NT2/D1 (cell line): ENCODE results near the gene RPS15A.
"Not testable (repeated sequence)": the region's sequence is repeated elsewhere in the genome, so short reads cannot be mapped to it uniquely, and the experiment has no call there.

Experiments used
- DNase-seq: peaks from one replicate; pipeline ENCODE4 v3.0.0-alpha.2; 2011; ENCODE audit warnings: low read depth, low spot score
- H3K27me3 ChIP-seq: 2 replicates; pipeline ENCODE4 v1.6.0; 2011; ENCODE audit warnings: mild to moderate bottlenecking; ENCODE audit not compliant: insufficient read length, insufficient read depth
- H3K36me3 ChIP-seq: 2 replicates; pipeline ENCODE4 v1.6.1; 2011; ENCODE audit warnings: mild to moderate bottlenecking, low read length, mixed read lengths; ENCODE audit not compliant: insufficient read depth, insufficient read length
- H3K4me1 ChIP-seq: 2 replicates; pipeline ENCODE4 v1.5.1; 2011; ENCODE audit not compliant: insufficient read depth, insufficient read length
- H3K4me3 ChIP-seq: 2 replicates; pipeline ENCODE4 v1.5.1; 2011; ENCODE audit warnings: low read depth; ENCODE audit not compliant: insufficient read length
- H3K9ac ChIP-seq: 2 replicates; pipeline ENCODE4 v1.6.0; 2011; ENCODE audit warnings: low read depth; ENCODE audit not compliant: insufficient read length
- H3K9me3 ChIP-seq: 2 replicates; pipeline ENCODE4 v1.5.1; 2011; ENCODE audit warnings: mild to moderate bottlenecking, low read length; ENCODE audit not compliant: insufficient read depth

RPS15A gene

GRCh38 chr16:18776334-18776733 lies 13.8 kb downstream of the RPS15A start:
- H3K4me3 ChIP-seq, H3K9ac ChIP-seq, H3K4me1 ChIP-seq, H3K36me3 ChIP-seq, H3K27me3 ChIP-seq, H3K9me3 ChIP-seq, DNase-seq: not testable (repeated sequence)

DNA sequence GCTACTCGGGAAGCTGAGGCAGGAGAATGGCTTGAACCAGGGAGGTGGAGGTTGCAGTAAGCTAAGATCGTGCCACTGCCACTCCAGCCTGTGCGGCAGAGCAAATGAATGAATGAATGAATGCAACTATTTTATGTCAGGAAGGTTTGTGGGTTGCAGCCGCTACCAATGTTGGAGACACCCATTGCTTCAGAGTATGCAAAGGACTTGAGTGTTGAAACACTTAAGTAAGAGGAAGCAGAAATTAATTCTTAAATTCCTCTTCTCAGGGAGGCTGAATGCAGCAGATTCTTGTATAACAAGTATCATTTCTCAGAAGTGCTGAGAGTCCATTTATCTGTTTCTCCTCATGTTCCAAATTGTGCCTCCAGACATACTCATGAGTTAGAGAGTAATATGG lies 15.5 kb downstream of the RPS15A start:
- not testable (repeated sequence) for H3K4me1 ChIP-seq, DNase-seq, H3K27me3 ChIP-seq, H3K4me3 ChIP-seq, H3K9me3 ChIP-seq, H3K9ac ChIP-seq, H3K36me3 ChIP-seq

DNA sequence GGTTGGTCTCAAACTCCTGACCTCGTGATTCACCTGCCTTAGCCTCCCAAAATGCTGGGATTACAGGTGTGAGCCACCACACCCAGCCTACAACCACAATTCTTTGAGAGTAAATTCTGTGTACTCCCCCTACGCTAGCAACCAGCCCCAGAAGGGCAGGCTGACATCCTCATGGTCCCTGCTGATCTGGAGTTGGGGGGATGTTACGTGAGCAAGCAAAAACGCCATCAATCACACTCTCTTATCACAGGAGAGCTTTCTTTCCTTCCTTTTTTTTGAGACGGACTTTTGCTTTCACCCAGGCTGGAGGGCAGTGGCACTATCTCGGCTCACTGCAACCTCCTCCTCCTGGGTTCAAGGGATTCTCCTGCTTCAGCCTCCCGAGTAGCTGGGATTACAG lies 18.0 kb downstream of the RPS15A start:
- not testable (repeated sequence) for H3K9ac ChIP-seq, H3K27me3 ChIP-seq, H3K4me3 ChIP-seq, H3K4me1 ChIP-seq, H3K9me3 ChIP-seq, DNase-seq, H3K36me3 ChIP-seq

GRCh38 chr16:18770336-18770962 lies 19.7 kb downstream of the RPS15A start:
- H3K9me3 ChIP-seq, DNase-seq, H3K9ac ChIP-seq, H3K27me3 ChIP-seq, H3K4me1 ChIP-seq, H3K36me3 ChIP-seq, H3K4me3 ChIP-seq: not testable (repeated sequence)

- not testable (repeated sequence) for DNase-seq, H3K4me1 ChIP-seq, H3K36me3 ChIP-seq, H3K27me3 ChIP-seq, H3K9ac ChIP-seq, H3K9me3 ChIP-seq, H3K4me3 ChIP-seq
Observed at GRCh38 chr16:18767217-18767616, 22.9 kb downstream of the RPS15A start.

- H3K4me1 ChIP-seq, H3K4me3 ChIP-seq, H3K36me3 ChIP-seq, DNase-seq, H3K9ac ChIP-seq, H3K27me3 ChIP-seq, H3K9me3 ChIP-seq: not testable (repeated sequence)
Observed at GRCh38 chr16:18762713-18763112, 27.4 kb downstream of the RPS15A start.

- DNase-seq, H3K4me1 ChIP-seq, H3K9me3 ChIP-seq, H3K27me3 ChIP-seq, H3K4me3 ChIP-seq, H3K36me3 ChIP-seq: not testable (repeated sequence)
- H3K9ac ChIP-seq: peak overlapping the region; percentile 42
Observed at GRCh38 chr16:18759598-18760520, 30.3 kb downstream of the RPS15A start.

- not testable (repeated sequence) for H3K9me3 ChIP-seq, DNase-seq, H3K4me3 ChIP-seq, H3K27me3 ChIP-seq, H3K9ac ChIP-seq, H3K36me3 ChIP-seq, H3K4me1 ChIP-seq
Observed at GRCh38 chr16:18757960-18758660, 32.0 kb downstream of the RPS15A start.

DNA sequence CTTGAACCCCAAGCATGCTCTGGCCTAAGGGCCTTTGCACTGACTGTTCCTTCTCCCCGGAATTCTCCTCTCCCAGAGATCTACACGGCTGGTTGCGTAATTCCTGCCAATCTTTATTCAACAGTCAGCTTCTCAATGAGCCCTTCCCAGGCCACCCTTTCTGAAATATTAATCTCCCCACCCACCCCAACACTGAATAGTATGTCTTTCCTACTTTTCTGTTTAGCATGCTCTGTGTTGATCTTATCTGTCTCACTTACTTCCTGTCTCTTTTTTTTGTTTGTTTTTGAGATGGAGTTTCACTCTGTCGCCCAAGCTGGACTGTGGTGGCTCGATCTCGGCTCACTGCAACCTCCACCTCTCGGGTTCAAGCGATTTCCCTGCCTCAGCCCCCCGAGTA lies 33.5 kb downstream of the RPS15A start:
- not testable (repeated sequence) for H3K36me3 ChIP-seq, DNase-seq, H3K9ac ChIP-seq, H3K4me3 ChIP-seq, H3K27me3 ChIP-seq, H3K4me1 ChIP-seq, H3K9me3 ChIP-seq

GRCh38 chr16:18742870-18743269 lies 47.3 kb downstream of the RPS15A start:
- H3K4me1 ChIP-seq, H3K36me3 ChIP-seq, DNase-seq, H3K27me3 ChIP-seq, H3K9ac ChIP-seq, H3K9me3 ChIP-seq, H3K4me3 ChIP-seq: not testable (repeated sequence)

GRCh38 chr16:18740027-18740426 lies 50.1 kb downstream of the RPS15A start:
- H3K4me1 ChIP-seq, DNase-seq, H3K4me3 ChIP-seq, H3K27me3 ChIP-seq, H3K9me3 ChIP-seq, H3K9ac ChIP-seq, H3K36me3 ChIP-seq: not testable (repeated sequence)

GRCh38 chr16:18738768-18739167 lies 51.4 kb downstream of the RPS15A start:
- H3K9me3 ChIP-seq, H3K4me3 ChIP-seq, H3K27me3 ChIP-seq, H3K4me1 ChIP-seq, H3K9ac ChIP-seq, DNase-seq, H3K36me3 ChIP-seq: not testable (repeated sequence)
